ENCODE measurements around the gene WSB2. TPM values are rescaled to one million over a fixed set of nuclear protein-coding genes. Genes with fewer than 3 reads are reported as not detected.

WSB2 gene
- total and polyA plus RNA-seq, 2 of the 8 experiments (the other 6 are each of a cell fraction or from before 2014, with no cell fraction given): 47.5 to 58.2 TPM

GRCh38 chr12:118055144-118055557 lies 5.8 kb downstream of the WSB2 start (continued):
- TF ChIP-seq RAD21 (IDR thresholded peaks at IDR 0.05 in 1 of 2, conservative IDR thresholded peaks at IDR 0.05 in 1 of 2; ENCODE audit: low read depth in 2 of 2, low read length in 2 of 2): peak in 1 of 2 experiments; percentile 46; a peak in 3 of 4 replicates
- TF ChIP-seq SP2 (IDR thresholded peaks at IDR 0.05; ENCODE audit: low read length): peak; percentile 66
- TF ChIP-seq BCL11A (IDR thresholded peaks at IDR 0.05; ENCODE audit: low read depth in 2 of 2, low read length in 2 of 2): no peak
- no peak for TF ChIP-seq PHF8 (conservative IDR thresholded peaks at IDR 0.05; ENCODE audit: low read depth, low read length)
- no peak for TF ChIP-seq KDM1A (IDR thresholded peaks at IDR 0.05; ENCODE audit: borderline replicate concordance, low read length)
- TF ChIP-seq TEAD4 (IDR thresholded peaks at IDR 0.05; ENCODE audit: low read depth, low read length): peak; percentile 39; the same call in 1 of the 2 replicates
- no peak for TF ChIP-seq MAFK (IDR thresholded peaks at IDR 0.05; ENCODE audit: low read depth, low read length)
- TF ChIP-seq FOSL1 (IDR thresholded peaks at IDR 0.05; ENCODE audit: insufficient read depth, low read depth, low read length): no peak
- TF ChIP-seq, protein P1, sequence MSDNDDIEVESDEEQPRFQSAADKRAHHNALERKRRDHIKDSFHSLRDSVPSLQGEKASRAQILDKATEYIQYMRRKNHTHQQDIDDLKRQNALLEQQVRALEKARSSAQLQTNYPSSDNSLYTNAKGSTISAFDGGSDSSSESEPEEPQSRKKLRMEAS (IDR thresholded peaks at IDR 0.05): no peak
- TF ChIP-seq NANOG (IDR thresholded peaks at IDR 0.05; ENCODE audit: insufficient read depth, low read depth, low read length, poor library complexity, severe bottlenecking): no peak
- peak; percentile 71 to 82 (median 75) for TF ChIP-seq CTCF (IDR thresholded peaks at IDR 0.05; ENCODE audit: control extremely low read depth in 1 of 3, insufficient read depth in 1 of 3, low read depth in 1 of 3, low read length in 3 of 3)
- TF ChIP-seq CHD2 (IDR thresholded peaks at IDR 0.05; ENCODE audit: low read length): no peak
- no peak for TF ChIP-seq TCF12 (IDR thresholded peaks at IDR 0.05; ENCODE audit: low read depth, low read length)
- 0 out of 3 replicates have a peak, but pooled peaks of 1 of the 2 experiments have one; percentile 13 for TF ChIP-seq EP300 (IDR thresholded peaks at IDR 0.05; ENCODE audit: borderline replicate concordance in 1 of 2, low read depth in 2 of 2, low read length in 2 of 2)
- TF ChIP-seq SP4 (IDR thresholded peaks at IDR 0.05; ENCODE audit: low read length): no peak
- TF ChIP-seq E2F6 (IDR thresholded peaks at IDR 0.05): no peak
- no peak for TF ChIP-seq BACH1 (IDR thresholded peaks at IDR 0.05; ENCODE audit: low read length)
- no peak for TF ChIP-seq RXRA (IDR thresholded peaks at IDR 0.05; ENCODE audit: insufficient read depth, low read depth, low read length)
- TF ChIP-seq SRF (IDR thresholded peaks at IDR 0.05; ENCODE audit: low read depth, low read length): no peak
